Raji (cell line): ENCODE measurements around the gene ACSL1.

Experiments used
- POLR2A ChIP-seq: IDR thresholded peaks from 2 replicates; pipeline ENCODE4 v1.6.1; 2011; ENCODE audit warnings: low read depth, low read length, control low read depth; ENCODE audit not compliant: insufficient read depth

ACSL1 gene

DNA sequence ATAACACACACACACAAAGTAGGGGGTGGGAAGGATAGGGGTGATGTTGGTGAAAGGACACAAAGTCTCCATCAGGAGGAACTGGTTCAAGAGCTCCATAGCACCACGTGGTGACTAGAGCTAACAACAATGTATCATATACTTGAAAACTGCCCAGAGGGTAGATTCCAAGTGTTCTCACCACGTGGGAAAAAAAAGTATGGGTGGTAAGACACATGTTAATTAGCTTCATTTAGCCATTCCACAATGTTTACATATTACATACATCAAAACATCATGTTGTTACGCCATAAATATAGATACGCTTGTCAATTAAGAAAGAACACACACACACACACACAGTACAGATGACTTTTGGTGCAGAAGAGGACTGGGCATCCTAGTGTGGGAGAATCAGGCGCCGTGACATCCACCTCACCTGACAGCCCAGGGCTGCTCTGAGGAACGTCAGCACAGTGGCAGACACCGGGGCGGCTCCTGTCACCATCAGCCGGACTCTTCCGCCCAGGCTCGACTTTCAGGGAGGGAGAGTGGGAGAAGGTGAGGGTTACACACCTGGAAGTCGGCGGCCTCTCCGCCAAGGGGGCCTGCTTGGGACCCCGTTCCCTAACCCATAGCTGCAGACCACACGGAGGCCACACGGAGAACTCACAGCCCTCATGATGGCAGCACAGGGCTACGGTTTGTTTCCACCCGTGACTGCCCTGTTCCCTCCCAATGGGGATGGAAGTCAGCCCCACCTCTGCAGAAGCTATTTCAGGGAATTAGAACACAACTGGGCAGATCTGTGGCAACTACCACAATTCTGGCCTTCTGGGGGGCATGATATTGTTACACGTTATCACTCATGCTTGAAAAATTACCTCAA, 60.1 kb downstream of the ACSL1 start:
- no peak for TF ChIP-seq POLR2A

DNA sequence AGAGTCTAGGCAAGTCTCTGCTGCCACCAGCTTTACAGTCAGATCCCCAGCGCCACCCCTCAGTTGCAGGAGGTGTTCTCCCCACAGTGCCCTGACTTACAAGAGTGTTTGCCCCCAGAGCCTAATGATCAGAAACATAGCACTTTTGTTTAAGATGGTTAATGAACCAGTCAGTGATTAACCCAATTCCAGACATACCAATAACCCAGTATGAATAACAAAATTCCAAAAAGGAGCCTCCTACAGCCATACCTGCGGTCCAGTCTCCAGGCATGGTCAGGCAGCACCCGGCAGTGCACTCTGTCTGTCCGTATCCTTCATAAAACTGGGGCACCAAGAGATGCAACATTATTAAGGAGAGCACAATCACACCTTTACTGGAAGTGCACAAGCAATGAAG, 61.2 kb downstream of the ACSL1 start:
- no peak for TF ChIP-seq POLR2A

DNA sequence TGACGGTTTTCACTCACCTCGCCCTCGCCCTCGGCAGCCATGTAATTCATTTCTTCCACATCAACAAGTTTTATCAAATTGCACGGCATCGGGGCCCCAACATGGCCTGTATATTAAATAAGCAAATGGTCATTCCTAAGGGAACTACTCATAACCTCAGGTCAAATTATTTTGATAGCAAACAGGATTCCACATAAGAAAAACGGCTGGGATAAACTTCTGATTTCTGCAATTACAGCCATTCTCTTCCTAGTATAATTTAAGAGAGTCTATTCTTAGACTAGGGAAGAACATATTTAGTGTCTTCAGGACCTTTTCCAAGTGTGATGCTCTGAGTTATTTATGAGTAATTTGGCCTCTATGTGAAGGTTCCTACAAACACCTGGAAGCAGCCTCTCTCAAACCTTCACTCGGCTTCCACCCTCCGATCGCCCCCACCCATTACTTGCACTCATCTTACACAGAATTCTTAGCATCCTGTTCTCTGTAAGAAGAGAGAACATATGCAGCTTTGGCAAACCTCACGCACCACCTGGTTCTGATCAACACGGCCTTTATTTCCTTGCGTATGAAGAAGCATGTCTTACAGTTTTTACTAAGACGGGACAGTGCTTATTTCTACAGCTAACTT, 62.5 kb downstream of the ACSL1 start:
- no peak for TF ChIP-seq POLR2A

DNA sequence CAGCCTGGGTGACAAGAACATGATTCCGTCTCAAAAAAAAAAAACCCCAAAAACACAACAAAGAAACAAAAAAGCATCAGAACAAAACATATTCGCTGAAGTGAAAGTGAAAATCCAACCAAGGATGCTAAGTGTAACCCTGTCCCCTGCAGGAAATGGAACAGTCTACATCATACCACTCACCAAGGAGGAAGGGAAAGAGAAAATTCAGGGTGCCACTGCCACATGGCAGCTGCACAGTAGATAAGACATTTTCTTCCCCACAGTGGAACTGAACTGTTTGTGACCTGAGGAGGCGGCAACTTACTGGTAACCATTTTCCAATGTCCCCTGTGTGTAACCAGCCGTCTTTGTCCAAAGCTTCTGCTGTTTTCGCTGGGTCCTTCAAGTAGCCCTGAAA, 63.7 kb downstream of the ACSL1 start:
- no peak for TF ChIP-seq POLR2A

DNA sequence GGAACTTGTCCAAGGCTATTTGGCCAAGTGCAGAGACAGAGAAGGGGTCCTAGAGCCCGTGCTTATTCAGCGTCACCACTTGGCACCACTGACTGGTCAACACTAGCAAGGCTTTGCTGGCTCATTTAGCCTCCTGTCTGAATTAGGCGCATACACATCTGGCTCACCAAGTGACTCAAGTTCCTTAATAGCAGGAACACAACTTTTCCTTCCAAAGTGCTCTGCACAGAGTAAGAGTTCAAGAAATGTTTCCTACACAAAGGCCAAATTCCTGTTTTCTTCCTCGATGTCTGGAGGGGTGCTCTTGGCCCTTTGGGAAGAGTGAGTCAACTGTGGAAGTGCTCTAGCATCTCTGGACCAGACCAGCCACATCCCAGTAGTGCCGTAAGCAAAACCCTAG, 65.1 kb downstream of the ACSL1 start:
- TF ChIP-seq POLR2A, result no peak

DNA sequence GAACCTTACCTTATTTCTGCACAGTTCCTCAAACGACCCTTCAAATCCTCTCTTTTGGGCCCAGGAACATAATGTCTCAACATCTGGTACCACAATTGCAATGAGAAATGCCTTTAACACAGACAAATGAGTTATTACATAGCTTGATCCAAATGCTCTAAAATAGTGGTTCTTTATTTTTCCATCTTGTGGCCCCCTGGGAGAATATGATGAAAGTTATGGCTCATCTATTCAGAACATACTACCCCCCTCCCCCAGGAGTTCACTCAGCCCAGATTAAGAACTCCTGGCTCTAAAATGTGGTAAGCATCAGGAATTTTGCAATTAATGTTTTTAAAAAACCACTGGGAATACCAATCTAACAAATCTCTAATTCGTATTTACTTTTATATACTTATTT, 68.0 kb downstream of the ACSL1 start:
- no peak for TF ChIP-seq POLR2A

DNA sequence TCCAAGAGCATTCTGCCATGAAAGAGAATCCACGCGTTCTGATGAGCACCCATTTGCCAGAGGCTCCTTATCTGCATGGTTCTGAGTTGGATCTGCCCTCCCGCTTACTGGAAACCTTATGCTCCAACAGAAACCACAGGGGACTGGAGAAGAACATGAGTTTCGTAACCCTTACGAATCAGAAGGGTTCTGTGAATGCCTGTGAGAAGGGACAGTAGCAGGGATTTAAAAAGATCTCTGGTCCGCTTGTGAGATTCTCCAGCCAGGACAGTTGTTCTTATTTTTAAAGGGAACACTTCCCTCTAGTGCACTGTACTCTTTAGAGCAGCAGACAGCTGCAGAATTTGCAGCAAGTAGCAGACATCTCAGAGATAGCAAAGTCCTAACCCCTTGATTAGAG, 69.4 kb downstream of the ACSL1 start:
- no peak for TF ChIP-seq POLR2A

DNA sequence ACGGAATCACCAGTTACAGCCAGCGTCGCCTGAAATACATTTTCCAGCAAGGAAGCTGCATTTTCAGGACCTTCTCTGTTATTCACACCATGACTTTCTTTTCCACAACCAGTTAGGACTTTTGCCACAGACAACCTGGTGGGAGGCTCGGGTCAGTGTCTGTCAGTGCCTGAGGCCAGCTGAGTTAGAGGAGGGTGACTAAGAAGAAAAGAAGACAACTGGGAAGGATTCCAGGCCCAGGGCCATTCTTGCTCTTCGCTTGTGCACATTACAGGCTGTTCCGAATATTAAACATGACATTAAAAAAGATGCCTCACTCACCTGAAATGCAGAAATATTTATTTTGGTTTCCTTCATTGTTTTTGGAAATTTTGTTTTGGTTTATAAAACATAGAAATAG, 70.5 kb downstream of the ACSL1 start:
- no peak for TF ChIP-seq POLR2A

DNA sequence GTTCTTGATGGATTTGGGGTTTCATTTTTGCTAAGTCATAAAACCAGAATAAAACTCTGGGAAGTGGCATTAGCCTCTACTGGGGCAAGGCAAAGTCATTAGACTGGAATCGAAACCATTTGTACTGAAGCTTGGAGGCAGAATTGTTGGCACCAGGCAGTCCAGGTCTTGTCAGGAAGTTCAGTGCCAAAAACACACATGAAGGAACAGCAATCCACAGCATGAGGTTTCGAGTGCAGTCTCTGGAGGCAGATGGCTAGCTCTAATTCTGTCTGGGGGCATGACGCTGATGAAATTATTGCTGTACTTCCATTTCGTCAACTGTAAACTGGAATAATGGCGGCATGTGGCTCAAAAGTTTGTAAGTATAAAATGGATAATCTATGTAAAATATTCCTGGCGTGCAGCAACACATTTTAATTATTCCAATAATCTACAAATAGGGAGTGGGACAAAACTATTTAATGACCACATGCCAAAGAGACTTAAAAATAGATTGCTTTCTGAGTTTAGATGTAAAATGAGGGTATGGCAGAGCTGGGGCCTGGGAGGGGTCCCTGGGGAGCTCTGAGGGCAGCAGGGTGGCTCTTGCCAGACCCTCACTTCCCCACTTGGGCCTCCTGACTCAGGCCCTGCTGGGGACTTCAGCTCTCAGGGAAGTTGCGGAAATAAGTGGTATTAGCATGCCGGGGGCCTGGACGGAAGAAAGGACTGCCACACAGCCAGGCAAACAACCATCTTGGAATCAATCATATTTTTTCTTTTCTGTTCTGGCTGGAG, 73.1 kb downstream of the ACSL1 start:
- no peak for TF ChIP-seq POLR2A

DNA sequence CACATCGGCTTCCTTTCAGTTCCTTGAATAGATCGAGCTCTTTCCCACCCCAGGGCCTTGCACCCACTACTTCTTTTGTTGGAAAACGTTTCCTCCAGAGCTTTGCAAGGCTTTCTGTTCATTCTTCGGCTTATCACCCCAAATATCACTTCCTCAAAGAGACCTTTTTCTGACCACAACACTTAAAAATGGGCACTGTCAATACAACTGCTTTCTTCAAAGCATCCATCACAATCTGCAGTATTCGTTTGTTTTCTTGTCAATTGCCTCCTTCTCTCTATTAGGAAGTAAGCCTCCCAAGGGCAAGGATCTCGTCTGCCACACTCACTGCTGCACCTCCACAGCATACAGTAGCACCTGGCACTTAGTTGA, 74.2 kb downstream of the ACSL1 start:
- TF ChIP-seq POLR2A, result no peak

DNA sequence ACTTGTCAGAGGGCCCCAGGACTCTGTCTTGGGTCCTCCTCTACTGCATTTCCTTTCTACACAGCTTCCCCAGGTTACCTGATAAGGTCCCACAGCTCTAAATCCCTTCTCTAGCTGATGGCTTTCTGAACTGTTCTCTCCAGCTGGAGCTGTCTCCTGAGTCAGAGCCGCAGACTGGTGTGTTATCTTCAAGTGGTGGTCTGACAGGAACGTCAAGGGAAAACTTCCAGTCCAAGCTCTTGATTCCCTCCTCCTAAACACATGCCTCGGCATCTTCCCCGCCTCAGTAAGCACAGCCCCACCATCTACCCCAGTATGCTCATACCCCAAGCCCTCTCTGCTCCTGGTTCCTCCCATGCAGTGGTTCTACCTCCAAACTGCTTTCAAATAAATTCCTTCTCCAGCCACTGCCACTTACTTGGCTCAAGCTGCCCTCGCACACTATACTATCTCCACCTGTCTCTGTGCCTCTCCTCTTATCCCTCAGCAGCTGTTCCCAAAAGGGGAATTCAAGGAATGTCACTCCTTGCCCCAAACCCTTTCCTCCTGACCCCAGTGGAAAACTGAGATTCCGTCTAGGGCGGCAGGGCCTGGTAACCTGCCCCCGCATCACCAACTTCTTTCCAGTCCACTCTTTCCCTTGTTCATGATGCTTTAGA, 74.7 kb downstream of the ACSL1 start:
- TF ChIP-seq POLR2A, result no peak

DNA sequence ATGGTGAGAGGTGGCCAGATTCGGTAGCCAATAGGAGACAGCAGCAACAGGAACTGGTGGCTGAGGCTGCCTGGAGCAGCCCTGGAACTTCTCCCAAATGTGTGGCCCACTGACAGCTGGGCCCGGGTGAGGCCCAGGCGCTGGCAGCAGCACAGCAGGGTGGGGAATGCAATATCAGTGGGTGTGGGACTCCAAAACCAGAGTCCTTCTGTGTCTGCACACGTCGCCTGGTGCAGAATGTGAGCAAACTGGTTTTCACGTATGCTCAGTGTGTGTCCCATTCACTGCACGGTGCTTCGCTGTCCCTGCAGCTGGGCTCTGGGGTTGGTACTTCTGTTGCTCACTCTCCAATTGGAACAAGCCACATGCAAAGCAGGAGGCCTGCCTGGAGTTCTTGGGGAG, 77.5 kb downstream of the ACSL1 start:
- no peak for TF ChIP-seq POLR2A

DNA sequence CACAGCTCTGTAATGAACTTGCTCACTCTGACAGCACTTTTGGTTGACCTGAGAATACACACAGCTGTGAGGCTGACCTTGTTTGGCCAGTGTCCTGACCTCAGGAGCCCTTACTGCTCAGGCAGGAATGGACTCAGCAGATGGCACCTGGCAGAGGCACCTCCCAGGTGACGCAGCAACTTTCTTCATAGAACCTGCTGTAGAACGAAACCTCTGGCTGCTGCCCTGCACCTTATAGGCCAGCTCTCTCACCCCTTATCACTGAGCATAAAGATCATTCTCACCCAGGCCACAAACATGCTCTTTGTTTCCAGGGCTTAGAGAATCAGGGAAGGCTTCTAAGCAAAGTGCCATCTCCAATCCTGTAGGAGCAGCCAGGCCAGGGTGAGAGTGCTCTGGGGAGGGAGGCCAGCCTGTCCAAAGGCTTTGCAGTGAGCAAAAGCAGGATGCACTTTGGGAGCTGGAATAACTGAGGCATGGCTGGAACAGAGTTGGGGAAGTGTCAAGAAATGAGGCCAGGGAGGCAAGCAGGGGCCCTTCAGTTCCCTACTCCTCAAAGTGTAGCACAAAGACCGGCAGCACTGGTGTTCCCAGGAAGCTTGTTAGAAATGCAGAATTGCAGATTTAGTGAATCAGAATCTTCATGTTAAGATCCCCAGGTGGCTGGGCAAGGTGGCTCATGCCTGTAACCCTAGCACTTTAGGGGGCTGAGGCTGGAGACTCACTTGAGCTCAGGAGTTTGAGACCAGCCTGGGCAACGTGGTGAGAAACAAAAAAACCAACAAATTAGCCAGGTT, 78.5 kb downstream of the ACSL1 start:
- TF ChIP-seq POLR2A, result no peak
